Adrenal gland (tissue), 5 donors: Measurements from ENCODE around the gene LYPD6B.

Source experiments
- CTCF ChIP-seq, 6 experiments: fragments of 450-650 bp in 4 of 6; fragments of 200-600 bp in 2 of 6; sonication (generic) in 1 of 6; IDR thresholded peaks; 1 replicate in 5 of 6; 2 replicates in 1 of 6; pipeline versions ENCODE4 v1.5.1 to v1.8.0; 2016 to 2021; ENCODE audit warnings: antibody characterized with exemption in 6 of 6, mild to moderate bottlenecking in 2 of 6, moderate library complexity in 1 of 6
- POLR2A ChIP-seq, 2 donors: fragments of 450-650 bp; IDR thresholded peaks; one replicate each; pipeline ENCODE4 v1.6.1; 2017; ENCODE audit warnings: antibody characterized with exemption in 2 of 2, mild to moderate bottlenecking in 2 of 2, moderate library complexity in 1 of 2
- donor health status: DM: no; HTN: no; CAD: no.

DNA sequence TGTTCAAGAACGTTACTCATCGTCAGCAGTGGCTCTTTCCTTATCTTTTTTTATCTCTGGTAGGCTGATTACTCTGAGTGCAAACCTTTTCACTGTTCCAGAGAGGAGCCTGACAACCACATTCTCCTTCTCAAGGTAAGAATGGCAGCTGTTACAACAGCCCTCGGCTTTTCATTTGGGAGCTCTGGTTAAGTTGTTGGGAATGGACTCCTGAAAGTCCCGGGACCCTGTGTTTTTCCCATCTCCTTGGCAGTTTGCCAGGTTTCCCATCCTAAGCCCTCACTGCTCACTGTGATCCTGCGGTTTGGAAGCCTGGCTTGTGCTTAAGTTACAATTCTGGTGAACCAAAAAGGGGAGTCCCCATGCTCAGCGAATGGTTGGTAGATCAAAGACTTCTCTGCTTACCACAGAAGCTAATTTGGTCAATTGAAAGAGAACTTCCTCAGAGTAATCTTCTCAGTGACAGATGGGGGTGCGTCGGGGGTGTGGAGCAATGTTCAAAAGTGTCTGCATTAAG is 122.3 kb downstream of the LYPD6B start:
- no peak for TF ChIP-seq POLR2A (IDR thresholded peaks at IDR 0.05)
- TF ChIP-seq CTCF (IDR thresholded peaks at IDR 0.05), result no peak
